K562 (cell line): ENCODE data around the gene AKNAD1. TPM values are rescaled to one million over a fixed set of nuclear protein-coding genes. Genes with fewer than 3 reads are reported as not detected.

Source experiments
- ATAC-seq: fragments of 200-7000 bp; cut with Tn5 transposase; 3 replicates; pipeline ENCODE4 v1.9.1; 2020; ENCODE audit warnings: moderate library complexity
- BruUV-seq: library from RNA; stranded (reverse); fragments of 400-500 nt; replicated peaks from 2 replicates; lab custom pipeline; 2021; lab: Mats Ljungman, UMichigan
- CTCF ChIA-PET: fragments of 300-600 bp; formaldehyde crosslinking; extraction: SDS; loops from one replicate; lab custom pipeline; 2021; ENCODE audit warnings: low intra/inter-chr PET ratio; lab: Yijun Ruan, JAX
- POLR2A ChIA-PET: fragments of 300-600, 350-650 bp; sonication (Branson Sonifier 250); formaldehyde crosslinking; extraction: SDS; loops from one replicate; lab custom pipeline; 2021; ENCODE audit warnings: antibody characterized with exemption, inconsistent platforms; lab: Yijun Ruan, JAX
- DNase-seq, 4 experiments: peaks; one replicate each; pipeline versions ENCODE4 v3.0.0 to v3.0.0-alpha.2; 2011 to 2018; ENCODE audit warnings: low spot score in 3 of 4, mixed read lengths in 3 of 4; ENCODE audit errors: extremely low read depth in 1 of 4
- FAIRE-seq: peaks from 2 replicates; lab custom pipeline; 2011; peaks lifted over from hg19 to GRCh38; lab: Jason Lieb, UNC
- H2AFZ ChIP-seq: 2 replicates; pipeline ENCODE4 v1.6.0; 2011; ENCODE audit warnings: low read depth, low read length, control low read depth, inconsistent platforms
- H3K27ac ChIP-seq: fragments of 200-600 bp; 3 replicates; pipeline ENCODE4 v1.8.0; 2011; ENCODE audit warnings: low read depth, mild to moderate bottlenecking, control low read depth, inconsistent platforms, low read length, moderate library complexity, mixed read lengths; ENCODE audit errors: extremely low read depth
- H3K27me3 ChIP-seq, 2 experiments: fragments of 300-600 bp in 1 of 2; 2 replicates in 1 of 2; 3 replicates in 1 of 2; pipeline versions ENCODE4 v1.6.0 to v1.8.0; 2011; ENCODE audit warnings: inconsistent platforms in 2 of 2, low read length in 2 of 2, mild to moderate bottlenecking in 1 of 2, mixed read lengths in 1 of 2, moderate library complexity in 1 of 2; ENCODE audit not compliant: control insufficient read depth in 2 of 2, insufficient read depth in 2 of 2
- H3K36me3 ChIP-seq: fragments of 300-600 bp; 3 replicates; pipeline ENCODE4 v1.8.0; 2011; ENCODE audit warnings: mild to moderate bottlenecking, low read length, inconsistent platforms; ENCODE audit not compliant: control insufficient read depth, insufficient read depth
- H3K4me1 ChIP-seq, 2 experiments: fragments of 200-600 bp in 1 of 2; replicated peaks in 1 of 2; 2 replicates in 1 of 2; 3 replicates in 1 of 2; pipeline versions ENCODE4 v1.5.1 to v1.8.0; 2011; ENCODE audit warnings: inconsistent platforms in 2 of 2, low read length in 2 of 2, mild to moderate bottlenecking in 1 of 2, mixed read lengths in 1 of 2, moderate library complexity in 1 of 2; ENCODE audit not compliant: control insufficient read depth in 2 of 2, insufficient read depth in 2 of 2
- H3K4me2 ChIP-seq: 2 replicates; pipeline ENCODE4 v1.6.1; 2011; ENCODE audit warnings: low read length, control low read depth, inconsistent platforms, mixed read lengths; ENCODE audit not compliant: insufficient read depth
- H3K4me3 ChIP-seq: fragments of 200-600 bp; sonication (generic), shearing (Covaris generic); 2 replicates; pipeline ENCODE4 v1.5.1; 2016; ENCODE audit warnings: control low read depth, inconsistent platforms
- H3K79me2 ChIP-seq: fragments of 200-600 bp; 3 replicates; pipeline ENCODE4 v1.8.0; 2011; ENCODE audit warnings: low read length, inconsistent platforms; ENCODE audit not compliant: control insufficient read depth, insufficient read depth
- H3K9ac ChIP-seq, 2 experiments: 2 replicates each; pipeline versions ENCODE4 v1.6.0 to v1.6.1; 2011; ENCODE audit warnings: low read depth in 2 of 2, low read length in 2 of 2, control low read depth in 1 of 2, inconsistent platforms in 1 of 2, mild to moderate bottlenecking in 1 of 2, mixed read lengths in 1 of 2; ENCODE audit not compliant: insufficient read depth in 1 of 2
- H3K9me1 ChIP-seq: one replicate; pipeline ENCODE4 v1.6.0; 2011; ENCODE audit warnings: inconsistent platforms, mild to moderate bottlenecking, low read length, moderate library complexity; ENCODE audit not compliant: control insufficient read depth, insufficient read depth
- H3K9me3 ChIP-seq: replicated peaks from 2 replicates; pipeline ENCODE4 v1.5.1; 2011; ENCODE audit warnings: low read depth, low read length, inconsistent platforms; ENCODE audit not compliant: control insufficient read depth, insufficient read depth
- H4K20me1 ChIP-seq: replicated peaks from 2 replicates; pipeline ENCODE4 v1.6.1; 2011; ENCODE audit warnings: low read length, inconsistent platforms, mixed read lengths; ENCODE audit not compliant: control insufficient read depth, insufficient read depth
- BRCA1 ChIP-seq, 2 experiments: fragments of 450-650 bp in 1 of 2; sonication (generic) in 1 of 2; formaldehyde crosslinking in 1 of 2; IDR thresholded peaks; 2 replicates each; pipeline versions ENCODE4 v1.5.0 to v1.6.1; 2017 to 2020; ENCODE audit warnings: mild to moderate bottlenecking in 1 of 2, missing genetic modification reagents in 1 of 2
- CHD2 ChIP-seq: IDR thresholded peaks from 2 replicates; pipeline ENCODE4 v1.6.1; 2011; ENCODE audit warnings: low read depth, low read length
- CREB5 ChIP-seq: fragments of 250-450 bp; sonication (Bioruptor Pico); IDR thresholded peaks from 2 replicates; pipeline ENCODE4 v1.5.0; 2020; ENCODE audit warnings: mild to moderate bottlenecking
- E2F3 ChIP-seq: fragments of 250-450 bp; sonication (Bioruptor Pico); IDR thresholded peaks from 2 replicates; pipeline ENCODE4 v1.4.0; 2020; ENCODE audit warnings: mild to moderate bottlenecking
- HLTF ChIP-seq: fragments of 450-650 bp; IDR thresholded peaks from 2 replicates; pipeline ENCODE4 v1.6.1; 2016
- ILK ChIP-seq: fragments of 450-650 bp; IDR thresholded peaks from 2 replicates; pipeline ENCODE4 v1.6.1; 2016; ENCODE audit warnings: missing genetic modification characterization, low read depth, mild to moderate bottlenecking, missing compliant biosample characterization, moderate library complexity, borderline replicate concordance
- NFIC ChIP-seq: fragments of 450-650 bp; IDR thresholded peaks from 2 replicates; pipeline ENCODE4 v1.6.1; 2017; ENCODE audit warnings: mild to moderate bottlenecking, inconsistent platforms
- ZBTB5 ChIP-seq: fragments of 450-650 bp; IDR thresholded peaks from 2 replicates; pipeline ENCODE4 v1.6.1; 2017; ENCODE audit warnings: antibody characterized with exemption
- ZMIZ1 ChIP-seq, 2 experiments: fragments of 150-350 bp in 1 of 2; IDR thresholded peaks; 2 replicates each; pipeline ENCODE4 v1.6.1; 2012 to 2016; ENCODE audit warnings: low read depth in 2 of 2, low read length in 2 of 2, mild to moderate bottlenecking in 1 of 2, moderate library complexity in 1 of 2
- ZNF232 ChIP-seq: sonication (generic); formaldehyde crosslinking; IDR thresholded peaks from 2 replicates; pipeline ENCODE4 v1.8.0; 2022; ENCODE audit warnings: mild to moderate bottlenecking, missing genetic modification reagents
- ZNF347 ChIP-seq: fragments of 450-650 bp; formaldehyde crosslinking; IDR thresholded peaks from 2 replicates; pipeline ENCODE4 v1.4.0; 2020; ENCODE audit warnings: low read depth, mild to moderate bottlenecking, moderate library complexity
- ZNF639 ChIP-seq, 2 experiments: fragments of 200-800 bp in 1 of 2; sonication (Bioruptor generic) in 1 of 2; sonication (generic) in 1 of 2; formaldehyde crosslinking in 1 of 2; IDR thresholded peaks in 1 of 2; conservative IDR thresholded peaks in 1 of 2; 2 replicates each; pipeline versions ENCODE4 v1.5.0 to v1.6.1; 2016 to 2020; ENCODE audit warnings: missing compliant biosample characterization in 1 of 2, missing genetic modification characterization in 1 of 2, missing genetic modification reagents in 1 of 2
- ZNF668 ChIP-seq: fragments of 250-450 bp; sonication (Bioruptor Pico); IDR thresholded peaks from 2 replicates; pipeline ENCODE4 v1.8.0; 2022; ENCODE audit warnings: mild to moderate bottlenecking, inconsistent platforms
- in situ Hi-C: fragments of 300-500 bp; cut with MboI; formaldehyde crosslinking; loops from 4 replicates; pipeline ENCODE4 v1.15.0; 2018; ENCODE audit warnings: inconsistent platforms, mixed read lengths
- intact Hi-C: fragments of 100-400 bp; cut with micrococcal nuclease; formaldehyde crosslinking; loops from 2 replicates; pipeline ENCODE4 v1.14.2; 2022
- polyA plus RNA-seq, 8 experiments: library from polyadenylated mRNA; depleted of rRNA in 4 of 8; stranded (reverse) in 5 of 8; unstranded in 3 of 8; fragments of >200 nt; fragmentation: Nextera tagmentation in 2 of 8; fragmentation: Illumina TruSeq in 1 of 8; extraction: Ambion mirVana in 2 of 8; extraction: Trizol in 1 of 8; gene quantifications; 2 replicates each; pipeline versions ENCODE4 v1.2.1 to v1.2.3, GENCODE V29; 2011 to 2014; ENCODE audit warnings: inconsistent platforms in 1 of 8, missing spikeins in 1 of 8
- total RNA-seq, 7 experiments: library from RNA; depleted of rRNA in 6 of 7; stranded (reverse); fragments of >200 nt in 6 of 7; fragmentation: Illumina TruSeq in 2 of 7; extraction: Trizol in 2 of 7; gene quantifications; 2 replicates each; pipeline versions ENCODE4 v1.2.1 to v1.2.3, GENCODE V29; 2011 to 2021; ENCODE audit warnings: low replicate concordance in 1 of 7

The AKNAD1 gene
- total and polyA plus RNA-seq, 9 of the 15 experiments (the other 6 are each of a cell fraction or from before 2014, with no cell fraction given), result 0.13 to 0.30 TPM; not detected in 7

GRCh38 chr1:108779455-108779854, 77.4 kb downstream of the AKNAD1 start (continued):
- TF ChIP-seq CREB5 (CRISPR knock-in tag), result no peak
- no peak for TF ChIP-seq BRCA1 (IDR thresholded peaks at IDR 0.05)
- TF ChIP-seq BRCA1 (CRISPR knock-in tag; IDR thresholded peaks at IDR 0.05), result no peak
- TF ChIP-seq NFIC, result no peak
- TF ChIP-seq ILK (tag), result no peak
- TF ChIP-seq ZBTB5, result no peak

GRCh38 chr1:108777839-108778238, 79.1 kb downstream of the AKNAD1 start:
- CTCF ChIA-PET, result no interaction called here
- no peak overlapping the region for H3K4me2 ChIP-seq
- H2AFZ ChIP-seq, result no peak overlapping the region
- no peaks in the 10 kb centered on the region for H3K9me1 ChIP-seq
- peaks cover 58% of the 10 kb centered on the region for H3K36me3 ChIP-seq
- H3K79me2 ChIP-seq, result no peaks in the 10 kb centered on the region
- no peak overlapping the region for H3K9ac ChIP-seq
- DNase-seq (no peak), ATAC-seq (no peak), FAIRE-seq (no peak)
- H3K9me3 ChIP-seq, result no peaks in the 10 kb centered on the region
- no peaks in the 10 kb centered on the region for H3K27me3 ChIP-seq
- intact Hi-C loops (no loop called here), in situ Hi-C loops (no loop called here)
- POLR2A ChIA-PET, result interaction anchor here (1.0 to 1.6 kb wide), 2 partner anchors 10 to 11 kb away, joined by 3 to 4 read pairs; no protein-coding TSS in a partner anchor
- H4K20me1 ChIP-seq, result no peaks in the 10 kb centered on the region
- H3K27ac ChIP-seq, result no peak overlapping the region
- no peak overlapping the region for H3K4me3 ChIP-seq
- H3K4me1 ChIP-seq, result peaks cover 3 to 11% of the 10 kb centered on the region in 2 experiments; a peak in 3 of 5 replicates
- BruUV-seq, result no TSS peak
- TF ChIP-seq ZNF639 (CRISPR knock-in tag; conservative IDR thresholded peaks at IDR 0.05 in 1 of 2, IDR thresholded peaks at IDR 0.05 in 1 of 2) (no peak), CHD2 (no peak), ZNF347 (no peak), E2F3 (no peak), ZNF232 (CRISPR knock-in tag) (no peak), ZMIZ1 (IDR thresholded peaks at IDR 0.05; ENCODE audit: low read depth in 2 of 2, low read length in 2 of 2) (no peak), HLTF (no peak), ZNF668 (CRISPR knock-in tag) (no peak)
